ENCODE measurements around the gene PRSS53. TPM values are rescaled to one million over a fixed set of nuclear protein-coding genes. Genes with fewer than 3 reads are reported as not detected.

Gene PRSS53
- total RNA-seq, 1 experiment from 2014 or later: 2.8 TPM

- no peak within 1 kb of the TSS for H3K23ac ChIP-seq (ENCODE audit: insufficient read length, low read depth, low read length)
- peaks cover 16 to 20% of the 10 kb centered on the region in 2 experiments for H3K4me1 Mint-ChIP-seq
- H3K4me3 Mint-ChIP-seq: peak within 1 kb of the TSS; percentile 92 to 95
- H3K23me2 ChIP-seq (ENCODE audit: insufficient read length, low read depth, low read length, poor library complexity, severe bottlenecking): peaks cover 9% of the 10 kb centered on the region
- H3K18ac ChIP-seq (ENCODE audit: insufficient read length, low read depth, low read length): peak within 1 kb of the TSS; percentile 96
- peaks cover 7% of the 10 kb centered on the region for H3K79me1 ChIP-seq (ENCODE audit: insufficient read depth, low read depth, low read length, poor library complexity, severe bottlenecking)
- WGBS (ENCODE audit: extremely low coverage, insufficient read length, low lambda C conversion rate): no CpG with 5 or more reads among the region's 48 CpGs
- H3K56ac ChIP-seq (ENCODE audit: insufficient read length, low read depth, low read length): no peak within 1 kb of the TSS
- H3K9ac ChIP-seq (ENCODE audit: extremely low read depth, insufficient read length, low read length): peak within 1 kb of the TSS; percentile 92
- H3K9me3 Mint-ChIP-seq: no peaks in the 10 kb centered on the region; a peak in 1 of 5 replicates
- no peaks in the 10 kb centered on the region for H3K9me3 ChIP-seq (ENCODE audit: control insufficient read depth, low read depth, low read length)
- H3K27ac ChIP-seq (ENCODE audit: insufficient read length, low read depth, low read length): no peak within 1 kb of the TSS
- TF ChIP-seq CTCF (conservative IDR thresholded peaks at IDR 0.05): no peak
- H2BK20ac ChIP-seq (ENCODE audit: low read depth, low read length, poor library complexity, severe bottlenecking): no peak within 1 kb of the TSS
- H2BK12ac ChIP-seq (ENCODE audit: insufficient read length, low read depth, low read length): no peak within 1 kb of the TSS
- no peak within 1 kb of the TSS for H3T11ph ChIP-seq (ENCODE audit: low read length)
- H3K79me2 ChIP-seq (ENCODE audit: insufficient read depth, low read length): peaks cover 19% of the 10 kb centered on the region; the same call in 1 of the 2 replicates
- H2AFZ ChIP-seq (ENCODE audit: low read length): no peak within 1 kb of the TSS
- H4K20me1 ChIP-seq (ENCODE audit: control insufficient read depth, insufficient read depth, insufficient read length): no peaks in the 10 kb centered on the region
- H2BK120ac ChIP-seq (ENCODE audit: low read depth, low read length, poor library complexity, severe bottlenecking): no peak within 1 kb of the TSS
- H3K4me2 ChIP-seq (ENCODE audit: insufficient read depth, insufficient read length, low read length): peak within 1 kb of the TSS; percentile 89
- no peaks in the 10 kb centered on the region for H3K27me3 Mint-ChIP-seq (ENCODE audit: low read depth)
- DNase-seq: peak; percentile 99
- peak within 1 kb of the TSS; percentile 98 for H3K14ac ChIP-seq (ENCODE audit: insufficient read depth, low read length)
- no peak within 1 kb of the TSS for H4K8ac ChIP-seq (replicated peaks; ENCODE audit: insufficient read length, low read depth, low read length)
- peak within 1 kb of the TSS; percentile 97 to 99 (median 97) for H3K27ac Mint-ChIP-seq
- H3K4me1 ChIP-seq (ENCODE audit: insufficient read depth, low read length): no peaks in the 10 kb centered on the region
- H3K27me3 ChIP-seq (ENCODE audit: insufficient read depth, low read length): no peaks in the 10 kb centered on the region
- H2AK5ac ChIP-seq (ENCODE audit: insufficient read length, low read length): no peak within 1 kb of the TSS
- H3K4ac ChIP-seq (ENCODE audit: low read depth, low read length): no peak within 1 kb of the TSS
- peak within 1 kb of the TSS; percentile 78 for H4K5ac ChIP-seq (ENCODE audit: insufficient read length, low read depth, low read length)
- no peak within 1 kb of the TSS for H2BK15ac ChIP-seq (ENCODE audit: low read depth, low read length)
- peaks cover 21 to 31% (median 31%) of the 10 kb centered on the region in 3 experiments; a peak in 6 of 7 replicates for H3K36me3 Mint-ChIP-seq (ENCODE audit: insufficient read depth in 1 of 3, low read depth in 3 of 3)
- H2BK5ac ChIP-seq (ENCODE audit: insufficient read length, low read length): peak within 1 kb of the TSS; percentile 87
- H4K91ac ChIP-seq (ENCODE audit: insufficient read length, low read depth, low read length): peak within 1 kb of the TSS; percentile 82
These were observed 14.6 kb downstream of the PRSS53 start, which contains the start of the genes ZNF646 and ZNF668 for GRCh38 chr16:31073970-31074813. Gene ZNF646, plus strand, starts transcription at chr16:31074422. Its CDS starts 1,903 bp downstream, at chr16:31076325. Gene ZNF668, minus strand, starts transcription at chr16:31074240. Its CDS starts 9,781 bp downstream, at chr16:31064459.

Data from H9 (cell line).